DND-41 (cell line): ENCODE results near the gene RAD51C.
"Not testable (repeated sequence)": the region's sequence is repeated elsewhere in the genome, so short reads cannot be mapped to it uniquely, and the experiment has no call there.

Experiments
- EZH2 ChIP-seq: IDR thresholded peaks from 3 replicates; pipeline ENCODE4 v1.6.1; 2012; ENCODE audit warnings: borderline replicate concordance, low read depth, mild to moderate bottlenecking, moderate library complexity, low read length, inconsistent platforms; ENCODE audit not compliant: severe bottlenecking
- TF ChIP-seq, protein P1 (sequence below): IDR thresholded peaks from 2 replicates; pipeline ENCODE4 v1.5.1; 2012; ENCODE audit warnings: borderline replicate concordance, low read length, moderate library complexity, mild to moderate bottlenecking; ENCODE audit not compliant: poor library complexity, severe bottlenecking; ENCODE audit errors: extremely low read depth

DNA sequence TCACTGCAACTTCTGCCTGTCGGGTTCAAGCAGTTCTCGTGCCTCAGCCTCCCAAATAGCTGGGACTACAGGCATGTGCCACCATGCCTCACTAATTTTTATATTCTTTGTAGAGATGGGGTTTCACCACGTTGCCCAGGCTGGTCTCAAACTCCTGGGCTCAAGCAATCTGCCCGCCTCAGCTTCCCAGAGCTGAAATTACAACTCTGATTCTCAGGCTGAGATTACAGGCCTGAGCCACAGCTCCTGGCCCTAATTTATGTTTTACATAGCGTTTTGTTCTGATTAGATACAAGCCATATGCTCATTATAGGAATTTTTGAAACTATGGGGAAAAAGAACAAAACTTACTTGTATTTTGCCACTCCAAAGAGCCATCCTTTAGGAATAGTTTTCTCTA, 86.1 kb downstream of the RAD51C start:
- TF ChIP-seq, protein P1, sequence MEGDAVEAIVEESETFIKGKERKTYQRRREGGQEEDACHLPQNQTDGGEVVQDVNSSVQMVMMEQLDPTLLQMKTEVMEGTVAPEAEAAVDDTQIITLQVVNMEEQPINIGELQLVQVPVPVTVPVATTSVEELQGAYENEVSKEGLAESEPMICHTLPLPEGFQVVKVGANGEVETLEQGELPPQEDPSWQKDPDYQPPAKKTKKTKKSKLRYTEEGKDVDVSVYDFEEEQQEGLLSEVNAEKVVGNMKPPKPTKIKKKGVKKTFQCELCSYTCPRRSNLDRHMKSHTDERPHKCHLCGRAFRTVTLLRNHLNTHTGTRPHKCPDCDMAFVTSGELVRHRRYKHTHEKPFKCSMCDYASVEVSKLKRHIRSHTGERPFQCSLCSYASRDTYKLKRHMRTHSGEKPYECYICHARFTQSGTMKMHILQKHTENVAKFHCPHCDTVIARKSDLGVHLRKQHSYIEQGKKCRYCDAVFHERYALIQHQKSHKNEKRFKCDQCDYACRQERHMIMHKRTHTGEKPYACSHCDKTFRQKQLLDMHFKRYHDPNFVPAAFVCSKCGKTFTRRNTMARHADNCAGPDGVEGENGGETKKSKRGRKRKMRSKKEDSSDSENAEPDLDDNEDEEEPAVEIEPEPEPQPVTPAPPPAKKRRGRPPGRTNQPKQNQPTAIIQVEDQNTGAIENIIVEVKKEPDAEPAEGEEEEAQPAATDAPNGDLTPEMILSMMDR = not testable (repeated sequence)
- TF ChIP-seq EZH2 = not testable (repeated sequence)
